H1 (cell line): Measurements from ENCODE around the gene SUMF1. TPM values are rescaled to one million over a fixed set of nuclear protein-coding genes. Genes with fewer than 3 reads are reported as not detected.

Experiments used
- CTCF ChIA-PET: fragments of 300-600 bp; sonication (Branson Sonifier 250); formaldehyde crosslinking; loops from one replicate; lab custom pipeline; 2021; ENCODE audit not compliant: partially characterized antibody; lab: Charles Lee
- POLR2A ChIA-PET: fragments of 300-600 bp; sonication (Branson Sonifier 250); formaldehyde crosslinking; loops from one replicate; lab custom pipeline; 2021; ENCODE audit warnings: inconsistent platforms; ENCODE audit not compliant: partially characterized antibody; lab: Charles Lee
- DNase-seq, 2 experiments: peaks; one replicate each; pipeline versions ENCODE4 v3.0.0 to v3.0.0-alpha.2; 2010 to 2022; ENCODE audit warnings: low spot score in 2 of 2, low read depth in 1 of 2, mixed read lengths in 1 of 2
- FAIRE-seq: peaks from 2 replicates; lab custom pipeline; 2011; peaks lifted over from hg19 to GRCh38; lab: Jason Lieb, UNC
- H2AFZ ChIP-seq: 2 replicates; pipeline ENCODE4 v1.8.1; 2012; ENCODE audit warnings: low read length, inconsistent platforms
- H2AK5ac ChIP-seq: 2 replicates; pipeline ENCODE4 v1.6.1; 2013; ENCODE audit warnings: low read depth, low read length
- H2BK120ac ChIP-seq: replicated peaks from 2 replicates; pipeline ENCODE3; 2013; ENCODE audit warnings: low read depth, low read length, inconsistent platforms
- H2BK12ac ChIP-seq: 2 replicates; pipeline ENCODE4 v1.6.1; 2013; ENCODE audit warnings: low read depth, low read length
- H2BK15ac ChIP-seq: 2 replicates; pipeline ENCODE4 v1.6.1; 2013; ENCODE audit warnings: low read length
- H2BK20ac ChIP-seq: 2 replicates; pipeline ENCODE4 v1.6.1; 2013; ENCODE audit warnings: low read length
- H2BK5ac ChIP-seq: 2 replicates; pipeline ENCODE4 v1.6.1; 2013; ENCODE audit warnings: low read depth, low read length
- H3K14ac ChIP-seq: 2 replicates; pipeline ENCODE4 v1.6.1; 2013; ENCODE audit warnings: inconsistent platforms; ENCODE audit not compliant: insufficient read length
- H3K18ac ChIP-seq: 2 replicates; pipeline ENCODE4 v1.6.1; 2013; ENCODE audit warnings: low read length; ENCODE audit errors: extremely low read depth
- H3K23ac ChIP-seq: 2 replicates; pipeline ENCODE4 v1.6.1; 2013; ENCODE audit warnings: inconsistent platforms; ENCODE audit not compliant: insufficient read length
- H3K23me2 ChIP-seq: 2 replicates; pipeline ENCODE4 v1.6.1; 2013; ENCODE audit warnings: low read depth, low read length
- H3K27ac ChIP-seq: 2 replicates; pipeline ENCODE4 v1.6.1; 2011; ENCODE audit warnings: low read depth, low read length, inconsistent platforms
- H3K27me3 ChIP-seq, 4 experiments: replicated peaks in 1 of 4; 1 replicate in 1 of 4; 2 replicates in 3 of 4; pipeline versions ENCODE4 v1.6.1 to v1.8.1; 2011 to 2013; ENCODE audit warnings: low read length in 3 of 4, mild to moderate bottlenecking in 3 of 4, inconsistent platforms in 2 of 4, mixed read lengths in 2 of 4, moderate library complexity in 1 of 4; ENCODE audit not compliant: control insufficient read depth in 3 of 4, insufficient read depth in 3 of 4; ENCODE audit errors: extremely low read depth in 1 of 4
- H3K36me3 ChIP-seq, 4 experiments: 2 replicates each; pipeline versions ENCODE4 v1.6.1 to v1.8.1; 2011 to 2013; ENCODE audit warnings: mild to moderate bottlenecking in 4 of 4, low read length in 3 of 4, moderate library complexity in 2 of 4, control low read depth in 1 of 4, inconsistent platforms in 1 of 4; ENCODE audit not compliant: insufficient read depth in 4 of 4, control insufficient read depth in 2 of 4
- H3K4ac ChIP-seq: replicated peaks from 2 replicates; pipeline ENCODE3; 2013; ENCODE audit warnings: low read length, low read depth, mixed read lengths, inconsistent platforms; ENCODE audit not compliant: insufficient read length
- H3K4me1 ChIP-seq, 4 experiments: replicated peaks in 1 of 4; 1 replicate in 1 of 4; 2 replicates in 3 of 4; pipeline versions ENCODE4 v1.6.1 to v1.8.1; 2011 to 2013; ENCODE audit warnings: low read length in 3 of 4, inconsistent platforms in 2 of 4, mixed read lengths in 1 of 4; ENCODE audit not compliant: insufficient read depth in 4 of 4, control insufficient read depth in 3 of 4
- H3K4me2 ChIP-seq, 2 experiments: 2 replicates each; pipeline versions ENCODE4 v1.6.1 to v1.8.1; 2011 to 2013; ENCODE audit warnings: low read depth in 2 of 2, low read length in 2 of 2, control low read depth in 1 of 2, inconsistent platforms in 1 of 2, mild to moderate bottlenecking in 1 of 2; ENCODE audit not compliant: insufficient read depth in 1 of 2
- H3K4me3 ChIP-seq, 4 experiments: fragments of 200-600, 300-600 bp in 1 of 4; sonication (generic), shearing (Covaris generic), sonication (Bioruptor Twin) in 1 of 4; 2 replicates each; pipeline versions ENCODE4 v1.5.1 to v1.8.1; 2011 to 2016; ENCODE audit warnings: low read length in 4 of 4, low read depth in 3 of 4, control low read depth in 2 of 4, inconsistent platforms in 2 of 4, mild to moderate bottlenecking in 2 of 4, mixed read lengths in 1 of 4, moderate library complexity in 1 of 4; ENCODE audit not compliant: insufficient read depth in 2 of 4; ENCODE audit errors: extremely low read depth in 1 of 4
- H3K56ac ChIP-seq: replicated peaks from 2 replicates; pipeline ENCODE3; 2013; ENCODE audit warnings: low read depth, mild to moderate bottlenecking, mixed read lengths, low read length, inconsistent platforms; ENCODE audit not compliant: insufficient read length
- H3K79me1 ChIP-seq: 2 replicates; pipeline ENCODE4 v1.6.1; 2013; ENCODE audit warnings: low read depth, low read length, control low read depth
- H3K79me2 ChIP-seq, 2 experiments: 2 replicates each; pipeline versions ENCODE4 v1.6.1 to v1.8.1; 2012 to 2013; ENCODE audit warnings: low read length in 2 of 2, mild to moderate bottlenecking in 2 of 2, inconsistent platforms in 1 of 2; ENCODE audit not compliant: insufficient read depth in 2 of 2, control insufficient read depth in 1 of 2
- H3K9ac ChIP-seq, 4 experiments: replicated peaks in 1 of 4; 1 replicate in 1 of 4; 2 replicates in 3 of 4; pipeline versions ENCODE4 v1.6.1 to v1.8.1; 2011 to 2013; ENCODE audit warnings: low read depth in 3 of 4, low read length in 3 of 4, control low read depth in 2 of 4, mild to moderate bottlenecking in 2 of 4, moderate library complexity in 2 of 4, inconsistent platforms in 1 of 4; ENCODE audit errors: extremely low read depth in 1 of 4
- H3K9me3 ChIP-seq, 2 experiments: 2 replicates each; pipeline versions ENCODE4 v1.6.1 to v1.8.1; 2012 to 2013; ENCODE audit warnings: mild to moderate bottlenecking in 2 of 2, moderate library complexity in 2 of 2, control low read depth in 1 of 2, inconsistent platforms in 1 of 2, low read depth in 1 of 2, low read length in 1 of 2, mixed read lengths in 1 of 2; ENCODE audit not compliant: insufficient read depth in 2 of 2
- H4K20me1 ChIP-seq, 2 experiments: replicated peaks in 1 of 2; 2 replicates each; pipeline versions ENCODE3 to v1.8.1; 2011 to 2013; ENCODE audit warnings: inconsistent platforms in 2 of 2, low read length in 2 of 2, mild to moderate bottlenecking in 1 of 2; ENCODE audit not compliant: insufficient read depth in 2 of 2, control insufficient read depth in 1 of 2
- H4K5ac ChIP-seq: 2 replicates; pipeline ENCODE4 v1.6.1; 2013; ENCODE audit warnings: low read length, low read depth, mixed read lengths, inconsistent platforms; ENCODE audit not compliant: insufficient read length
- H4K8ac ChIP-seq: 2 replicates; pipeline ENCODE4 v1.8.0; 2013; ENCODE audit warnings: mild to moderate bottlenecking, moderate library complexity, low read length, inconsistent platforms; ENCODE audit not compliant: insufficient read depth; ENCODE audit errors: extremely low read depth
- H4K91ac ChIP-seq: replicated peaks from 2 replicates; pipeline ENCODE3; 2013; ENCODE audit warnings: low read length, mixed read lengths, inconsistent platforms; ENCODE audit not compliant: insufficient read length
- CTCF ChIP-seq, 3 experiments: IDR thresholded peaks; 1 replicate in 2 of 3; 2 replicates in 1 of 3; pipeline versions ENCODE4 v1.5.1 to v1.6.1; 2011; ENCODE audit warnings: low read length in 3 of 3, mild to moderate bottlenecking in 3 of 3, inconsistent platforms in 2 of 3, low read depth in 1 of 3, moderate library complexity in 1 of 3; ENCODE audit not compliant: insufficient read depth in 1 of 3; ENCODE audit errors: control extremely low read depth in 1 of 3
- RXRA ChIP-seq: IDR thresholded peaks from 2 replicates; pipeline ENCODE4 v1.6.1; 2011; ENCODE audit warnings: low read depth, mild to moderate bottlenecking, low read length, moderate library complexity; ENCODE audit not compliant: insufficient read depth
- SIX5 ChIP-seq: IDR thresholded peaks from 2 replicates; pipeline ENCODE4 v1.6.1; 2011; ENCODE audit warnings: mild to moderate bottlenecking, low read depth, low read length
- WGBS, 2 experiments: shearing (Covaris generic) in 1 of 2; methylation state at CpG; one replicate each; pipeline versions ENCODE4 v1.1.6 to v1.1.7; 2013 to 2015; ENCODE audit warnings: low lambda C conversion rate in 2 of 2, mixed read lengths in 2 of 2, inconsistent platforms in 1 of 2, low coverage in 1 of 2, missing lambda C conversion rate in 1 of 2; ENCODE audit not compliant: insufficient replicate concordance in 2 of 2, insufficient coverage in 1 of 2, insufficient read length in 1 of 2; ENCODE audit errors: extremely low coverage in 1 of 2, missing lambda C conversion rate in 1 of 2; 5-methylcytosine and 5-hydroxymethylcytosine counted together
- polyA plus RNA-seq, 7 experiments: library from polyadenylated mRNA; depleted of rRNA in 3 of 7; stranded (reverse) in 5 of 7; unstranded in 2 of 7; fragments of >200 nt in 5 of 7; fragments of 200-250 nt in 2 of 7; gene quantifications; 1 replicate in 5 of 7; 2 replicates in 1 of 7; 4 replicates in 1 of 7; pipeline versions ENCODE4 v1.2.1 to v1.2.3, GENCODE V29; 2011 to 2013; ENCODE audit warnings: missing spikeins in 2 of 7, mixed read lengths in 2 of 7
- total RNA-seq: library from RNA; stranded (reverse); fragmentation: NEBNext Ultra II Directional; extraction: Animal tissue kit (Norgen Biotek cat#: 25700); gene quantifications from 2 replicates; pipeline ENCODE4 v1.2.1, GENCODE V29; 2021

Gene SUMF1
- total and polyA plus RNA-seq, 2 of the 8 experiments (the other 6 are each of a cell fraction or from before 2014, with no cell fraction given) = 12.5 to 15.0 TPM

DNA sequence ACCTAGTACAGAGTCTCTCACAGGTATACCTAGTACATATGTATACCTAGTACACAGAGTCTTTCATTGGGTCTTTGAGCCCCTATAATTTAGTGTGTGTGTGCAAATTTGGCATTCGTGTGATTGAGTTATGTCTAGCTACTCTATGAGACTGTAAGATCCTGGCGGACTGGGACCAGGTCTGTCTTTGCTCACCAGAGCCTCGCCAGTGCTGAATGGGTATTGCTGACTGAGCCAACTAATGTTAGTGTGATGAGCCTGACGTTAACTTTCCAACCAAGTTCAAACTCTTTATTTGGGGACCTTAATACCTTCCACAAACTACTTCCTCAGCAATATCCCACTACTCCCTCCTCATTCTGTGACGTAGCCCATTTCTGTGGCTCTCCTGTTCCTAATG, 128.3 kb downstream of the SUMF1 start:
- no peaks in the 10 kb centered on the region for H3K79me2 ChIP-seq
- H2BK12ac ChIP-seq = no peak overlapping the region
- no peaks in the 10 kb centered on the region for H4K20me1 ChIP-seq
- no peaks in the 10 kb centered on the region for H3K9me3 ChIP-seq
- H2BK15ac ChIP-seq = no peak overlapping the region
- no peaks in the 10 kb centered on the region for H3K23me2 ChIP-seq
- POLR2A ChIA-PET = no interaction called here
- no peak overlapping the region for H4K91ac ChIP-seq
- H3K4me2 ChIP-seq = no peak overlapping the region
- peaks cover 0 to 11% (median 6%) of the 10 kb centered on the region in 4 experiments; a peak in 4 of 7 replicates for H3K4me1 ChIP-seq
- no peak overlapping the region for H3K23ac ChIP-seq
- H2BK5ac ChIP-seq = no peak overlapping the region
- no peak overlapping the region for H3K4me3 ChIP-seq
- no peak overlapping the region for H2BK120ac ChIP-seq
- H3K27me3 ChIP-seq = no peaks in the 10 kb centered on the region
- no peak overlapping the region for H4K5ac ChIP-seq
- H3K14ac ChIP-seq = no peak overlapping the region
- H3K56ac ChIP-seq = no peak overlapping the region
- H3K4ac ChIP-seq = no peak overlapping the region
- TF ChIP-seq CTCF (IDR thresholded peaks at IDR 0.05; ENCODE audit: control extremely low read depth in 1 of 3, insufficient read depth in 1 of 3, low read depth in 1 of 3, low read length in 3 of 3) = peak in 1 of 3 experiments; percentile 28; a peak in 1 of 4 replicates
- TF ChIP-seq RXRA = no peak
- TF ChIP-seq SIX5 = no peak
- H3K36me3 ChIP-seq = no peaks in the 10 kb centered on the region
- no peak overlapping the region for H2BK20ac ChIP-seq
- no peak overlapping the region for H2AK5ac ChIP-seq
- no peak overlapping the region for H3K27ac ChIP-seq
- no peaks in the 10 kb centered on the region for H3K79me1 ChIP-seq
- no peak overlapping the region for H3K9ac ChIP-seq
- FAIRE-seq = no peak
- CTCF ChIA-PET = interaction anchor here (0.6 to 2.8 kb wide), 12 partner anchors 8 to 295 kb away, joined by 3 to 13 read pairs (median 4); no protein-coding TSS in a partner anchor
- 86% methylated on average over 5 of the region's 5 CpGs; no CpG with 5 or more reads in 1 of the 2 experiments for WGBS, 2 experiments
- no peak overlapping the region for H3K18ac ChIP-seq
- no peak overlapping the region for H2AFZ ChIP-seq
- DNase-seq = no peak
- no peak overlapping the region for H4K8ac ChIP-seq
